ENCODE measurements around the gene FAM83D. TPM values are rescaled to one million over a fixed set of nuclear protein-coding genes. Genes with fewer than 3 reads are reported as not detected.

Gene FAM83D
- total and polyA plus RNA-seq, 7 donors, result 0.11 to 0.32 (median 0.12) TPM; not detected in 3

DNA sequence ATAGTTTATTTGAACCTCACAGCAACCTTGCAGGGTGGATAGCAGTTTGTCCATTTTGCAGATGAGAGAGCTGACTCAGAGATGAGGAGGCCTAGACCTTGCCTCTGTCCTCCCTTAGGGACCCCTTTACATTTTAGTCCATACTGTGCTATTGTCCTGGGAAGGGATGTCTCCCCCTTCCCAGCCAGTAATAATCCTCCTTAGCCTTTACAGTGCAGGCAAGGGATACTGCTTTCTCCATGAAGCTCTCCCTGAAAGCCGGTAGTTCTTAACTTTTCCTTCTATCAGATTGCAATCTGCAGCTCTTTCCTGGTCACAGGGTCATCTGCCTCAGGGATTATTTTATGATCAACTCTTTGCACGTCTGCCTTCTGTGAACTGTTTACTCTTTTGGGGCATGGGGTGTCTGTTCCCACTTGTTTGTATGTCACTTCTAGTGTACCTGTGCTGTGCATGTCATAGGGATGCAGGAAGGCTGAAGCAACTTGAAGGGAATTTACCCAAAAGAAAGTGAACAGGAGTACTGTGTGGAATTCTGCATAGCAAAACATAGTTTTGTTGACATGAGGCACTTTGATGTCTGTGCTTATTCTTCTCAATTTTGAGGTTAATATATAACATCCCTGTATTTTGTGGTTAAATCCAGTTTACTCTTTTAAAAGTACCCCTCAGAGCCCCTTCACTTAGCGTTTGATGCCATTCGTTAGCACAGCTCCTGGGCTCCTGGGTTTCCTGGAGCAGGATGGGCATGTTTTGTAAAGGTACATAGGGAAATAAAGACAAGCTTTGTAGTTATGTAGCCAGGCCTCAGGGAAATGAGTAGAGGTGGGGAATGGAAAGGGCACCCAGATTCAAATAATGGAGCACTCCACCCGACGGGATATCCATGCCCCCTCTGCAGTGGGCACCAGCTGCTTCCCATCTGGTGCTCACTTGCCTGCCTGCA, 74.0 kb downstream of the FAM83D start:
- WGBS, 3 donors, result 89 to 95% (median 89%) methylated on average over 6 of the region's 6 CpGs
- peaks cover 9 to 100% of the 10 kb centered on the region in 2 donors for H3K36me3 ChIP-seq (ENCODE audit: insufficient read depth in 1 of 2, low read depth in 1 of 2)

More for the DNA sequence above, 74.0 kb downstream of the FAM83D start:
- TF ChIP-seq CTCF (IDR thresholded peaks at IDR 0.05), result no peak
- ATAC-seq (no peak), DNase-seq (no peak)
- Histone ChIP-seq H3K4me1 (no peaks in the 10 kb centered on the region), H3K27me3 (ENCODE audit: insufficient read depth in 3 of 3, low read length in 2 of 3) (no peaks in the 10 kb centered on the region), H3K27ac (no peak overlapping the region), H3K4me3 (no peak overlapping the region), H3K9me3 (no peaks in the 10 kb centered on the region)
- intact Hi-C loops (cut with DNase I), result no loop called here

Other genes with a start within 250 kb of the FAM83D start
- not detected for gene SLC32A1, start 201.9 kb upstream of the FAM83D start, total RNA-seq
- not detected for gene SLC32A1, start 201.9 kb upstream of the FAM83D start, polyA plus RNA-seq
- 1 to 10 TPM; 3.8 to 5.3 (median 4.7) TPM for gene ACTR5, start 178.0 kb upstream of the FAM83D start, total RNA-seq
- 1 to 10 TPM; 5.3 to 9.3 (median 6.8) TPM for gene ACTR5, start 178.0 kb upstream of the FAM83D start, polyA plus RNA-seq
- 1 to 10 TPM; 2.9 to 5.2 (median 5.1) TPM for gene PPP1R16B, start 120.7 kb upstream of the FAM83D start, total RNA-seq
- 1 to 10 TPM; 1.6 to 4.1 (median 2.3) TPM for gene PPP1R16B, start 120.7 kb upstream of the FAM83D start, polyA plus RNA-seq
- 1 to 10 TPM; 3.4 to 6.8 (median 5.5) TPM for gene DHX35, start 35.9 kb downstream of the FAM83D start, total RNA-seq
- 10 to 100 TPM in 1 of 3 donors, 1 to 10 TPM in 2; 5.8 to 11.9 (median 9.1) TPM for gene DHX35, start 35.9 kb downstream of the FAM83D start, polyA plus RNA-seq

Data from psoas muscle (tissue), 8 donors.